KMS-11 (cell line): ENCODE results near the gene RPL13A.
"Not testable (repeated sequence)": the region's sequence is repeated elsewhere in the genome, so short reads cannot be mapped to it uniquely, and the experiment has no call there.

Experiments
- H2AFZ ChIP-seq: fragments of 200-600 bp; sonication (generic); 2 replicates; pipeline ENCODE4 v1.6.1; 2016; ENCODE audit warnings: antibody characterized with exemption, mixed run types, low read depth
- H3K27ac ChIP-seq: fragments of 200-600 bp; sonication (generic); 2 replicates; pipeline ENCODE4 v1.6.1; 2016; ENCODE audit warnings: mild to moderate bottlenecking, mixed run types
- H3K27me3 ChIP-seq: fragments of 200-600 bp; sonication (generic); 2 replicates; pipeline ENCODE4 v1.6.1; 2017; ENCODE audit warnings: mild to moderate bottlenecking, low read depth, mixed run types, moderate library complexity; ENCODE audit not compliant: insufficient read depth
- H3K36me3 ChIP-seq: fragments of 200-600 bp; sonication (generic); 2 replicates; pipeline ENCODE4 v1.6.1; 2017; ENCODE audit warnings: mild to moderate bottlenecking, mixed run types; ENCODE audit not compliant: insufficient read depth
- H3K4me1 ChIP-seq: fragments of 200-600 bp; sonication (generic); 2 replicates; pipeline ENCODE4 v1.6.1; 2016; ENCODE audit warnings: mild to moderate bottlenecking, low read depth, mixed run types; ENCODE audit not compliant: poor library complexity, severe bottlenecking
- H3K4me2 ChIP-seq: fragments of 200-600 bp; sonication (generic); 2 replicates; pipeline ENCODE4 v1.7.0; 2016; ENCODE audit warnings: mild to moderate bottlenecking, mixed run types
- H3K4me3 ChIP-seq: fragments of 200-600 bp; sonication (generic); IDR thresholded peaks from 2 replicates; pipeline ENCODE4 v1.6.1; 2017; ENCODE audit warnings: low read depth, low read length, mixed read lengths; ENCODE audit not compliant: insufficient read depth
- H3K79me2 ChIP-seq: fragments of 200-600 bp; sonication (generic); 2 replicates; pipeline ENCODE4 v1.6.1; 2016; ENCODE audit warnings: low read depth, mixed run types; ENCODE audit not compliant: insufficient read depth
- H3K9ac ChIP-seq: fragments of 200-600 bp; sonication (generic); 2 replicates; pipeline ENCODE4 v1.6.1; 2016; ENCODE audit warnings: mild to moderate bottlenecking, mixed run types
- H4K20me1 ChIP-seq: fragments of 200-600 bp; sonication (generic); 2 replicates; pipeline ENCODE4 v1.6.1; 2016; ENCODE audit warnings: mild to moderate bottlenecking, mixed run types; ENCODE audit not compliant: insufficient read depth
- CTCF ChIP-seq: fragments of 200-600 bp; sonication (generic); conservative IDR thresholded peaks from 2 replicates; pipeline ENCODE4 v1.6.1; 2017; ENCODE audit warnings: low read depth, mild to moderate bottlenecking, antibody characterized with exemption, low read length, moderate library complexity, mixed read lengths

Gene RPL13A

GRCh38 chr19:49470615-49470978 lies 16.8 kb upstream of the RPL13A start:
- Histone ChIP-seq H3K4me2 (peak overlapping the region; percentile 15; the same call in 1 of the 2 replicates), H3K4me1 (peaks cover 66% of the 10 kb centered on the region), H3K27ac (no peak overlapping the region), H4K20me1 (no peaks in the 10 kb centered on the region), H3K27me3 (no peaks in the 10 kb centered on the region), H3K79me2 (no peaks in the 10 kb centered on the region), H3K9ac (no peak overlapping the region), H3K4me3 (no peak overlapping the region), H2AFZ (no peak overlapping the region), H3K36me3 (no peaks in the 10 kb centered on the region)
- no peak for TF ChIP-seq CTCF

GRCh38 chr19:49472936-49473335 lies 14.5 kb upstream of the RPL13A start:
- H3K4me2 ChIP-seq = no peak overlapping the region
- no peaks in the 10 kb centered on the region for H3K27me3 ChIP-seq
- H3K27ac ChIP-seq = 0 out of 2 replicates have a peak overlapping the region, but pooled peaks have one; percentile 63
- H2AFZ ChIP-seq = no peak overlapping the region
- no peaks in the 10 kb centered on the region for H3K36me3 ChIP-seq
- TF ChIP-seq CTCF = no peak
- H3K4me1 ChIP-seq = peaks cover 64% of the 10 kb centered on the region
- no peaks in the 10 kb centered on the region for H3K79me2 ChIP-seq
- H3K9ac ChIP-seq = no peak overlapping the region
- H4K20me1 ChIP-seq = no peaks in the 10 kb centered on the region
- no peak overlapping the region for H3K4me3 ChIP-seq

GRCh38 chr19:49473501-49473867 lies 13.9 kb upstream of the RPL13A start:
- H3K4me1 ChIP-seq = peaks cover 59% of the 10 kb centered on the region
- H2AFZ ChIP-seq = peak overlapping the region; percentile 83
- not testable (repeated sequence) for H3K4me3 ChIP-seq, H3K36me3 ChIP-seq, H3K79me2 ChIP-seq, H4K20me1 ChIP-seq, H3K27me3 ChIP-seq
- H3K9ac ChIP-seq = peak overlapping the region; percentile 70; the same call in 1 of the 2 replicates
- peak overlapping the region; percentile 63 for H3K27ac ChIP-seq
- H3K4me2 ChIP-seq = peak overlapping the region; percentile 77

- Histone ChIP-seq H3K4me2 (peak within 1 kb of the TSS; percentile 77), H3K9ac (peak within 1 kb of the TSS; percentile 70), H3K4me1 (peaks cover 54% of the 10 kb centered on the region), H2AFZ (peak within 1 kb of the TSS; percentile 83), H3K27me3 (no peaks in the 10 kb centered on the region), H4K20me1 (no peaks in the 10 kb centered on the region), H3K36me3 (no peaks in the 10 kb centered on the region), H3K4me3 (no peak within 1 kb of the TSS), H3K79me2 (no peaks in the 10 kb centered on the region), H3K27ac (peak within 1 kb of the TSS; percentile 63)
- peak; percentile 98 for TF ChIP-seq CTCF
These were observed 13.4 kb upstream of the RPL13A start, which contains the start of gene FLT3LG for GRCh38 chr19:49473868-49474541. Gene FLT3LG, plus strand, starts transcription at chr19:49474215. Its CDS starts 425 bp downstream, at chr19:49474640.

- H3K4me1 ChIP-seq = peaks cover 50% of the 10 kb centered on the region
- H3K4me2 ChIP-seq = peak overlapping the region; percentile 77
- H3K9ac ChIP-seq = peak overlapping the region; percentile 70; the same call in 1 of the 2 replicates
- H3K4me3 ChIP-seq = no peak overlapping the region
- H3K36me3 ChIP-seq = no peaks in the 10 kb centered on the region
- H3K27me3 ChIP-seq = no peaks in the 10 kb centered on the region
- H3K79me2 ChIP-seq = no peaks in the 10 kb centered on the region
- peak overlapping the region; percentile 83; the same call in 1 of the 2 replicates for H2AFZ ChIP-seq
- no peak for TF ChIP-seq CTCF
- peak overlapping the region; percentile 63; the same call in 1 of the 2 replicates for H3K27ac ChIP-seq
- H4K20me1 ChIP-seq = no peaks in the 10 kb centered on the region
These were observed 12.9 kb upstream of the RPL13A start for GRCh38 chr19:49474542-49474924.
